HepG2 (cell line): ENCODE measurements around the gene COG5. TPM values are rescaled to one million over a fixed set of nuclear protein-coding genes. Genes with fewer than 3 reads are reported as not detected.

ENCODE experiments used
- ATAC-seq: fragments of 200-7000 bp; cut with Tn5 transposase; 3 replicates; pipeline ENCODE4 v1.9.1; 2020; ENCODE audit warnings: mild to moderate bottlenecking, moderate library complexity
- BruUV-seq: library from RNA; stranded (reverse); fragments of 400-500 nt; replicated peaks from 2 replicates; lab custom pipeline; 2021; lab: Mats Ljungman, UMichigan
- CTCF ChIA-PET: fragments of 300-600 bp; formaldehyde crosslinking; extraction: SDS; loops from one replicate; lab custom pipeline; 2021; ENCODE audit warnings: low total read pairs, inconsistent platforms, low intra/inter-chr PET ratio; lab: Yijun Ruan, JAX
- POLR2A ChIA-PET: fragments of 350-600 bp; sonication (Branson Sonifier 250); formaldehyde crosslinking; loops from one replicate; lab custom pipeline; 2020; ENCODE audit warnings: antibody characterized with exemption, inconsistent platforms; lab: Yijun Ruan, JAX
- DNase-seq: peaks from one replicate; pipeline ENCODE4 v3.0.0-alpha.2; 2015; ENCODE audit warnings: low spot score
- FAIRE-seq: peaks from 3 replicates; lab custom pipeline; 2011; peaks lifted over from hg19 to GRCh38; lab: Jason Lieb, UNC
- H2AFZ ChIP-seq: one replicate; pipeline ENCODE4 v1.6.1; 2011; ENCODE audit warnings: low read length, inconsistent platforms
- H3K27ac ChIP-seq: fragments of 300-600 bp; 3 replicates; pipeline ENCODE4 v1.8.0; 2011; ENCODE audit warnings: mixed run types, mild to moderate bottlenecking, mixed read lengths, low read length, inconsistent platforms; ENCODE audit not compliant: insufficient read depth; ENCODE audit errors: extremely low read length
- H3K27me3 ChIP-seq, 2 experiments: fragments of 200-600 bp in 1 of 2; 2 replicates in 1 of 2; 3 replicates in 1 of 2; pipeline versions ENCODE4 v1.6.0 to v1.8.0; 2011; ENCODE audit warnings: low read length in 2 of 2, mild to moderate bottlenecking in 2 of 2, moderate library complexity in 2 of 2, inconsistent platforms in 1 of 2; ENCODE audit not compliant: insufficient read depth in 2 of 2, control insufficient read depth in 1 of 2
- H3K36me3 ChIP-seq, 2 experiments: fragments of 200-600 bp in 1 of 2; replicated peaks in 1 of 2; 2 replicates in 1 of 2; 3 replicates in 1 of 2; pipeline versions ENCODE4 v1.5.1 to v1.8.0; 2011; ENCODE audit warnings: low read length in 2 of 2, inconsistent platforms in 1 of 2; ENCODE audit not compliant: insufficient read depth in 2 of 2, control insufficient read depth in 1 of 2
- H3K4me1 ChIP-seq: 2 replicates; pipeline ENCODE4 v1.5.1; 2012; ENCODE audit warnings: low read length, inconsistent platforms; ENCODE audit not compliant: insufficient read depth
- H3K4me2 ChIP-seq: 2 replicates; pipeline ENCODE4 v1.6.0; 2011; ENCODE audit warnings: low read depth, low read length, inconsistent platforms
- H3K4me3 ChIP-seq, 3 experiments: fragments of 200-600 bp in 1 of 3; sonication (generic), shearing (Covaris generic) in 1 of 3; replicated peaks in 1 of 3; 2 replicates each; pipeline ENCODE4 v1.5.1; 2011 to 2016; ENCODE audit warnings: low read length in 3 of 3, inconsistent platforms in 2 of 3, low read depth in 2 of 3, mild to moderate bottlenecking in 2 of 3, control low read depth in 1 of 3, mixed read lengths in 1 of 3; ENCODE audit not compliant: insufficient read depth in 1 of 3
- H3K79me2 ChIP-seq: one replicate; pipeline ENCODE4 v1.6.1; 2011; ENCODE audit warnings: low read length, inconsistent platforms; ENCODE audit not compliant: insufficient read depth
- H3K9ac ChIP-seq: 2 replicates; pipeline ENCODE4 v1.6.0; 2011; ENCODE audit warnings: mild to moderate bottlenecking, low read depth, low read length, inconsistent platforms; ENCODE audit not compliant: insufficient read depth
- H3K9me3 ChIP-seq: 2 replicates; pipeline ENCODE4 v1.5.1; 2012; ENCODE audit warnings: mild to moderate bottlenecking, low read length
- H4K20me1 ChIP-seq: 2 replicates; pipeline ENCODE4 v1.6.0; 2011; ENCODE audit warnings: inconsistent platforms, mild to moderate bottlenecking, low read length, moderate library complexity; ENCODE audit not compliant: insufficient read depth
- CREB1 ChIP-seq, 2 experiments: fragments of 450-650 bp in 1 of 2; IDR thresholded peaks; 2 replicates each; pipeline ENCODE4 v1.6.1; 2016 to 2017; ENCODE audit warnings: control low read depth in 1 of 2, mild to moderate bottlenecking in 1 of 2, missing compliant biosample characterization in 1 of 2, missing genetic modification characterization in 1 of 2
- HIVEP1 ChIP-seq: sonication (generic); formaldehyde crosslinking; IDR thresholded peaks from 2 replicates; pipeline ENCODE4 v1.4.0; 2020; ENCODE audit warnings: mild to moderate bottlenecking, missing genetic modification reagents
- KAT8 ChIP-seq: IDR thresholded peaks from 2 replicates; pipeline ENCODE4 v1.6.1; 2016; ENCODE audit warnings: missing genetic modification reagents, missing compliant biosample characterization
- MATR3 ChIP-seq: sonication (generic); formaldehyde crosslinking; IDR thresholded peaks from 2 replicates; pipeline ENCODE4 v1.4.0; 2020; ENCODE audit warnings: missing genetic modification reagents
- SP140L ChIP-seq: sonication (generic); formaldehyde crosslinking; IDR thresholded peaks from 2 replicates; pipeline ENCODE4 v1.4.0; 2020; ENCODE audit warnings: missing genetic modification reagents, borderline replicate concordance
- TSC22D2 ChIP-seq: sonication (generic); formaldehyde crosslinking; IDR thresholded peaks from 2 replicates; pipeline ENCODE4 v1.5.1; 2020; ENCODE audit warnings: missing genetic modification reagents, mild to moderate bottlenecking, borderline replicate concordance
- ZNF672 ChIP-seq: sonication (generic); formaldehyde crosslinking; IDR thresholded peaks from 2 replicates; pipeline ENCODE4 v1.8.1; 2022; ENCODE audit warnings: missing genetic modification reagents
- ZNF749 ChIP-seq: sonication (generic); formaldehyde crosslinking; IDR thresholded peaks from 2 replicates; pipeline ENCODE4 v1.8.0; 2022; ENCODE audit warnings: mild to moderate bottlenecking, missing genetic modification reagents, moderate library complexity, borderline replicate concordance
- WGBS: methylation state at CpG from one replicate; pipeline ENCODE4 v1.1.6; 2017; ENCODE audit warnings: low lambda C conversion rate; 5-methylcytosine and 5-hydroxymethylcytosine counted together
- in situ Hi-C: cut with HindIII; loops from 2 replicates; pipeline ENCODE4 v1.10.0; 2017; ENCODE audit warnings: low pct_unique_long_range_greater_than_20kb; ENCODE audit not compliant: extremely low pct_ligation_motif_present
- intact Hi-C: fragments of 100-400 bp; cut with micrococcal nuclease; formaldehyde crosslinking; loops from one replicate; pipeline ENCODE4 v1.10.0; 2022; ENCODE audit not compliant: unreplicated experiment
- polyA plus RNA-seq, 8 experiments: library from polyadenylated mRNA; depleted of rRNA in 3 of 8; stranded (reverse) in 7 of 8; unstranded in 1 of 8; fragments of >200 nt; fragmentation: Illumina TruSeq in 4 of 8; extraction: Trizol in 4 of 8; gene quantifications; 2 replicates each; pipeline versions ENCODE4 v1.2.1 to v1.2.3, GENCODE V29; 2011 to 2016; ENCODE audit warnings: low read depth in 4 of 8, missing spikeins in 1 of 8, mixed read lengths in 1 of 8; ENCODE audit not compliant: insufficient read depth in 1 of 8
- total RNA-seq, 5 experiments: library from RNA; depleted of rRNA; stranded (reverse); fragments of >200 nt; fragmentation: Illumina TruSeq; extraction: Trizol; gene quantifications; 2 replicates each; pipeline ENCODE4 v1.2.3, GENCODE V29; 2016; ENCODE audit warnings: low read depth in 1 of 5
- TF ChIP-seq, protein P1 (sequence below): sonication (generic); formaldehyde crosslinking; IDR thresholded peaks from 2 replicates; pipeline ENCODE4 v1.5.1; 2020; ENCODE audit warnings: mild to moderate bottlenecking, moderate library complexity, missing genetic modification reagents

Gene COG5
- total and polyA plus RNA-seq, 2 of the 13 experiments (the other 11 are each of a cell fraction or from before 2014, with no cell fraction given): 20.4 to 31.3 TPM

DNA sequence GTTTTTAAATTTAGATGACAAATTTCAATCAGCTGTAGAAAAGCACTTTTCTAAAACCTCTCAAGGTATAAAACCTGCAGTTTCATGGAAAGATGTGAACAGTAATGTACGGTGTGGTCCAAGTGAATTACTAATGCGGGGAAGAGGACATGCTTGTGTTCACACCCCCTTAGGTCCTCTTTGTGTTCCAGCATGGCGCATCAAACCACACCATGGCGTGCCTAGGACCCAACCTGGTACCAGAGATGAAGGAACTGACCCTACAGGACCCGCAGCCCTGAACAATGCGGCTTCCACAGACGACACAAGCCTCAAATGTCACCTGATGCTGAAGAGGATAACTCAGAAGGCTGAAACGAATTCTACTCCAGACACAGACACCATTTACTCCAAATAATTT lies 175.1 kb downstream of the COG5 start:
- CTCF ChIA-PET: no interaction called here
- H3K9ac ChIP-seq: no peak overlapping the region
- in situ Hi-C loops: no loop called here
- no peaks in the 10 kb centered on the region for H3K9me3 ChIP-seq
- no peak for DNase-seq
- no peak overlapping the region for H3K4me3 ChIP-seq
- no TSS peak for BruUV-seq
- peaks cover 13% of the 10 kb centered on the region for H3K4me1 ChIP-seq
- 95% methylated on average over 7 of the region's 8 CpGs for WGBS
- intact Hi-C loops: no loop called here
- FAIRE-seq: no peak
- POLR2A ChIA-PET: no interaction called here
- H2AFZ ChIP-seq: no peak overlapping the region
- H3K27me3 ChIP-seq: no peaks in the 10 kb centered on the region
- no peaks in the 10 kb centered on the region for H3K36me3 ChIP-seq
- H3K4me2 ChIP-seq: no peak overlapping the region
- no peak for ATAC-seq
- TF ChIP-seq HIVEP1 (CRISPR knock-in tag) (no peak), TSC22D2 (CRISPR knock-in tag) (no peak), ZNF749 (no peak), MATR3 (CRISPR knock-in tag) (no peak), KAT8 (CRISPR knock-in tag) (no peak), SP140L (CRISPR knock-in tag) (no peak)
- TF ChIP-seq, protein P1, sequence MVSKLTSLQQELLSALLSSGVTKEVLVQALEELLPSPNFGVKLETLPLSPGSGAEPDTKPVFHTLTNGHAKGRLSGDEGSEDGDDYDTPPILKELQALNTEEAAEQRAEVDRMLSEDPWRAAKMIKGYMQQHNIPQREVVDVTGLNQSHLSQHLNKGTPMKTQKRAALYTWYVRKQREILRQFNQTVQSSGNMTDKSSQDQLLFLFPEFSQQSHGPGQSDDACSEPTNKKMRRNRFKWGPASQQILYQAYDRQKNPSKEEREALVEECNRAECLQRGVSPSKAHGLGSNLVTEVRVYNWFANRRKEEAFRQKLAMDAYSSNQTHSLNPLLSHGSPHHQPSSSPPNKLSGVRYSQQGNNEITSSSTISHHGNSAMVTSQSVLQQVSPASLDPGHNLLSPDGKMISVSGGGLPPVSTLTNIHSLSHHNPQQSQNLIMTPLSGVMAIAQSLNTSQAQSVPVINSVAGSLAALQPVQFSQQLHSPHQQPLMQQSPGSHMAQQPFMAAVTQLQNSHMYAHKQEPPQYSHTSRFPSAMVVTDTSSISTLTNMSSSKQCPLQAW: no peak
- no peaks in the 10 kb centered on the region for H3K79me2 ChIP-seq
- H3K27ac ChIP-seq: no peak overlapping the region
- no peaks in the 10 kb centered on the region for H4K20me1 ChIP-seq

DNA sequence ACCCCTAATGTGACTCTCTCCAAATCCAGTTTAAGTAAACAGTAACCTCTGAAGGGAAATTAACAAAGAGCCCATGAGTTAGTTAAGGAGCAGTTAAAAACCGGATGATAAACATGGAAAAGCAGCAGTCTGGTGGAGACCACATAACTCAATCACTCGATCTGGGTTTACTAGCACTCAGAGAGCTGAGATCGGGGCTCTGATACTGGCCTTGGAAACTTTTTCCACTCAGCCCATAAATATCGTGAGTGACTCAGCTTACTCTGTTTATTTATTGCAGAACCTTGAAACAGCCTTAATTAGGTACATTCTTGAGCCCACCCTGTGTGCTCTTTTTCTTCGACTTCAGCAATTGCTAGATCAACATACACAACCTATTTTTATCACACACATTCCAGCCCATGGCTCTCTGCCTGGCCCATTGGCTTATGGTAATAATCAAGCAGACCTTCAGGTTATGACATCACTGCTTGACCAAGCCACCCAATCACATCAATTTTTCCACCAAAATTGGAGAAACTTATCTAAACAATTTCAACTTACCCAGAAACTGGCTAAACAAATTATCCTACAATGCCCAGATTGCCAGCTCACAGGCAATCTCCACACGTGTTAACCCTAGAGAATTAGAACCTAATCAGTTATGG lies 176.0 kb downstream of the COG5 start:
- peaks cover 13% of the 10 kb centered on the region for H3K4me1 ChIP-seq
- POLR2A ChIA-PET: no interaction called here
- in situ Hi-C loops (no loop called here), intact Hi-C loops (no loop called here)
- no TSS peak for BruUV-seq
- 91% methylated on average over 6 of the region's 6 CpGs for WGBS
- DNase-seq: no peak
- FAIRE-seq: no peak
- H2AFZ ChIP-seq: no peak overlapping the region
- no peak overlapping the region for H3K4me3 ChIP-seq
- no peaks in the 10 kb centered on the region for H3K79me2 ChIP-seq
- 0 out of 2 replicates have a peak, but pooled peaks have one; percentile 6 for TF ChIP-seq CREB1 (IDR thresholded peaks at IDR 0.05)
- no peak for TF ChIP-seq CREB1 (CRISPR knock-in tag; IDR thresholded peaks at IDR 0.05)
- TF ChIP-seq ZNF672 (CRISPR knock-in tag): no peak
- no peak overlapping the region for H3K27ac ChIP-seq
- no peak overlapping the region for H3K9ac ChIP-seq
- H3K9me3 ChIP-seq: no peaks in the 10 kb centered on the region
- CTCF ChIA-PET: no interaction called here
- no peaks in the 10 kb centered on the region for H4K20me1 ChIP-seq
- no peaks in the 10 kb centered on the region for H3K27me3 ChIP-seq
- ATAC-seq: no peak
- H3K4me2 ChIP-seq: no peak overlapping the region
- no peaks in the 10 kb centered on the region for H3K36me3 ChIP-seq
